Measurements from ENCODE around the gene FOXRED2. TPM values are rescaled to one million over a fixed set of nuclear protein-coding genes. Genes with fewer than 3 reads are reported as not detected.

FOXRED2 gene
- total RNA-seq, 1 experiment from 2014 or later, result 12.5 TPM

Other genes with a start within 250 kb of the FOXRED2 start
- gene MYH9, start 119.1 kb downstream of the FOXRED2 start, total RNA-seq (2014; rRNA removed; shearing (Covaris generic)), result 117 and 149 TPM in 2 replicates
- 22.4 and 29.8 TPM in 2 replicates for gene TXN2, start 25.4 kb downstream of the FOXRED2 start, total RNA-seq (2014; rRNA removed; shearing (Covaris generic))
- gene EIF3D, start 22.1 kb upstream of the FOXRED2 start, total RNA-seq (2014; rRNA removed; shearing (Covaris generic)), result 414 and 429 TPM in 2 replicates
- gene CACNG2, start 196.7 kb upstream of the FOXRED2 start, total RNA-seq (2014; rRNA removed; shearing (Covaris generic)), result 0.15 TPM in 1 of 2 replicates, not detected in the other